OCI-LY7 (cell line): ENCODE measurements around the gene SLC25A25. TPM values are rescaled to one million over a fixed set of nuclear protein-coding genes. Genes with fewer than 3 reads are reported as not detected.
"Not testable (repeated sequence)": the region's sequence is repeated elsewhere in the genome, so short reads cannot be mapped to it uniquely, and the experiment has no call there.

ENCODE experiments used
- BruUV-seq: library from RNA; stranded (reverse); fragments of 400-500 nt; replicated peaks from 2 replicates; lab custom pipeline; 2021; lab: Mats Ljungman, UMichigan
- CTCF ChIA-PET: fragments of 300-600 bp; sonication (Branson Sonifier 250); formaldehyde crosslinking; loops from one replicate; lab custom pipeline; 2022; ENCODE audit warnings: antibody characterized with exemption; ENCODE audit not compliant: unreplicated experiment; lab: Charles Lee
- POLR2A ChIA-PET: fragments of 300-600 bp; sonication (Branson Sonifier 250); formaldehyde crosslinking; loops from one replicate; lab custom pipeline; 2022; ENCODE audit warnings: antibody characterized with exemption; lab: Charles Lee
- DNase-seq: peaks from one replicate; pipeline ENCODE4 v3.0.0-alpha.2; 2015; ENCODE audit warnings: low spot score
- H2AFZ ChIP-seq: fragments of 200-600 bp; sonication (generic), shearing (Covaris generic); 2 replicates; pipeline ENCODE4 v1.6.1; 2014; ENCODE audit warnings: mild to moderate bottlenecking, antibody characterized with exemption, low read length, moderate library complexity
- H3K27ac ChIP-seq: fragments of 200-600 bp; sonication (generic); 2 replicates; pipeline ENCODE4 v1.5.1; 2014; ENCODE audit warnings: mixed run types, low read depth, mild to moderate bottlenecking, moderate library complexity, low read length, inconsistent platforms; ENCODE audit not compliant: poor library complexity, severe bottlenecking
- H3K36me3 ChIP-seq: fragments of 200-600 bp; sonication (generic); 2 replicates; pipeline ENCODE4 v1.6.1; 2014; ENCODE audit warnings: mild to moderate bottlenecking, antibody characterized with exemption, low read length, moderate library complexity, mixed read lengths; ENCODE audit not compliant: insufficient read depth
- H3K4me1 ChIP-seq: fragments of 200-600 bp; sonication (generic); 2 replicates; pipeline ENCODE4 v1.5.1; 2014; ENCODE audit warnings: mild to moderate bottlenecking, low read length; ENCODE audit not compliant: insufficient read depth, poor library complexity, severe bottlenecking
- H3K4me2 ChIP-seq: fragments of 200-600 bp; sonication (generic); 2 replicates; pipeline ENCODE4 v1.6.1; 2014; ENCODE audit warnings: mild to moderate bottlenecking, low read length
- H3K4me3 ChIP-seq: fragments of 200-600 bp; sonication (generic); 2 replicates; pipeline ENCODE4 v1.5.1; 2014; ENCODE audit warnings: mild to moderate bottlenecking, low read depth, low read length; ENCODE audit not compliant: poor library complexity, severe bottlenecking
- H3K79me2 ChIP-seq: fragments of 200-600 bp; sonication (generic); 2 replicates; pipeline ENCODE4 v1.6.1; 2016; ENCODE audit warnings: low read depth, mild to moderate bottlenecking, low read length, moderate library complexity, mixed read lengths; ENCODE audit not compliant: insufficient read depth
- H3K9me2 ChIP-seq: fragments of 200-600 bp; sonication (generic); 2 replicates; pipeline ENCODE4 v1.6.1; 2016; ENCODE audit warnings: mild to moderate bottlenecking, low read length, mixed read lengths; ENCODE audit not compliant: insufficient read depth
- H3K9me3 ChIP-seq: fragments of 200-600 bp; sonication (generic); 2 replicates; pipeline ENCODE4 v1.6.1; 2014; ENCODE audit warnings: mild to moderate bottlenecking, mixed run types, low read length, mixed read lengths
- H4K20me1 ChIP-seq: fragments of 200-600 bp; sonication (generic); 2 replicates; pipeline ENCODE4 v1.6.1; 2014; ENCODE audit warnings: mild to moderate bottlenecking, antibody characterized with exemption, low read length, moderate library complexity, mixed read lengths; ENCODE audit not compliant: insufficient read depth
- CTCF ChIP-seq: fragments of 200-600 bp; sonication (generic); conservative IDR thresholded peaks from 2 replicates; pipeline ENCODE4 v1.5.1; 2014; ENCODE audit warnings: mild to moderate bottlenecking, antibody characterized with exemption, low read length, moderate library complexity, mixed read lengths
- EZH2phosphoT487 ChIP-seq: fragments of 200-600 bp; sonication (generic); IDR thresholded peaks from 2 replicates; pipeline ENCODE4 v1.6.1; 2018; ENCODE audit warnings: low read depth, borderline replicate concordance, mild to moderate bottlenecking, mixed run types, antibody characterized with exemption, low read length, moderate library complexity, mixed read lengths
- intact Hi-C: fragments of 100-400 bp; cut with micrococcal nuclease; formaldehyde crosslinking; loops from one replicate; pipeline ENCODE4 v1.10.0; 2022; ENCODE audit not compliant: unreplicated experiment
- total RNA-seq, 2 experiments: library from RNA; depleted of rRNA in 1 of 2; stranded (reverse); fragments of >200 nt in 1 of 2; shearing (Covaris generic) in 1 of 2; gene quantifications; 2 replicates each; pipeline ENCODE4 v1.2.3, GENCODE V29; 2014 to 2022

SLC25A25 gene
- total RNA-seq, 2 experiments from 2014 or later, result 17.6 to 21.4 TPM

- Histone ChIP-seq H3K4me3 (no peak overlapping the region), H3K79me2 (no peaks in the 10 kb centered on the region), H3K9me3 (no peaks in the 10 kb centered on the region), H3K4me2 (no peak overlapping the region), H3K36me3 (no peaks in the 10 kb centered on the region), H4K20me1 (no peaks in the 10 kb centered on the region), H2AFZ (no peak overlapping the region), H3K9me2 (no peaks in the 10 kb centered on the region), H3K27ac (no peak overlapping the region), H3K4me1 (no peaks in the 10 kb centered on the region)
- POLR2A ChIA-PET, result interaction anchor here (0.6 kb wide), 1 partner anchor 165 kb away, joined by 3 read pairs; no protein-coding TSS in a partner anchor
- TF ChIP-seq EZH2phosphoT487 (no peak), CTCF (no peak)
- intact Hi-C loops, result no loop called here
- no peak for DNase-seq
- CTCF ChIA-PET, result no interaction called here
- BruUV-seq, result no TSS peak
Measured at GRCh38 chr9:128042043-128042442, 26.0 kb upstream of the SLC25A25 start.

- Histone ChIP-seq H3K27ac (no peak overlapping the region), H3K9me2 (no peaks in the 10 kb centered on the region), H3K4me1 (no peaks in the 10 kb centered on the region), H3K79me2 (no peaks in the 10 kb centered on the region), H4K20me1 (no peaks in the 10 kb centered on the region), H3K9me3 (no peaks in the 10 kb centered on the region), H3K4me2 (no peak overlapping the region), H3K36me3 (no peaks in the 10 kb centered on the region), H2AFZ (no peak overlapping the region), H3K4me3 (no peak overlapping the region)
- DNase-seq, result no peak
- ChIA-PET CTCF (interaction anchor here (1.1 kb wide), 1 partner anchor 89 kb away, joined by 3 read pairs; no protein-coding TSS in a partner anchor), POLR2A (no interaction called here)
- intact Hi-C loops, result no loop called here
- no TSS peak for BruUV-seq
- TF ChIP-seq EZH2phosphoT487 (no peak), CTCF (no peak)
Measured at GRCh38 chr9:128043467-128043868, 24.6 kb upstream of the SLC25A25 start.

- H3K9me2 ChIP-seq, H3K27ac ChIP-seq, H3K4me3 ChIP-seq, H3K4me2 ChIP-seq, H3K9me3 ChIP-seq, CTCF ChIA-PET, BruUV-seq, H3K79me2 ChIP-seq, intact Hi-C loops, H3K4me1 ChIP-seq, H3K36me3 ChIP-seq, DNase-seq, H2AFZ ChIP-seq, H4K20me1 ChIP-seq: not testable (repeated sequence)
- POLR2A ChIA-PET, result interaction anchor here (1.0 kb wide), 1 partner anchor 12 kb away, joined by 3 read pairs; no protein-coding TSS in a partner anchor
Measured at GRCh38 chr9:128045409-128045808, 22.6 kb upstream of the SLC25A25 start.
